GM18861 (cell line): Measurements from ENCODE around the gene PTRH2.
A peak's percentile ranks its signal among the peaks of the same experiment; 100 is the strongest.
"Not testable (repeated sequence)": the region's sequence is repeated elsewhere in the genome, so short reads cannot be mapped to it uniquely, and the experiment has no call there.

Experiments
- ATAC-seq: cut with Tn5 transposase; IDR thresholded peaks from one replicate; pipeline ENCODE4 v1.9.1; 2021; ENCODE audit not compliant: unreplicated experiment

The PTRH2 gene

GRCh38 chr17:59707149-59707970 is at the start of gene PTRH2, which contains the start of gene VMP1:
PTRH2 (minus strand) TSS chr17:59707430; CDS start chr17:59697978, 9,452 bp downstream.
VMP1 (plus strand) TSS chr17:59707654; CDS start chr17:59731447, 23,793 bp downstream.
- peak; percentile 92 for ATAC-seq

- ATAC-seq, result no peak
These were observed 49.1 kb upstream of the PTRH2 start for GRCh38 chr17:59756236-59756818.

GRCh38 chr17:59755069-59755468 is 47.8 kb upstream of the PTRH2 start:
- not testable (repeated sequence) for ATAC-seq

- no peak for ATAC-seq
These were observed 47.3 kb upstream of the PTRH2 start for GRCh38 chr17:59754552-59754951.

GRCh38 chr17:59753522-59754467 is 46.6 kb upstream of the PTRH2 start:
- no peak for ATAC-seq

- no peak for ATAC-seq
These were observed 45.7 kb upstream of the PTRH2 start for GRCh38 chr17:59752922-59753321.

GRCh38 chr17:59752446-59752845 is 45.2 kb upstream of the PTRH2 start:
- no peak for ATAC-seq

- no peak for ATAC-seq
These were observed 44.8 kb upstream of the PTRH2 start for GRCh38 chr17:59751955-59752413.

- ATAC-seq, result no peak
These were observed 41.4 kb upstream of the PTRH2 start for GRCh38 chr17:59748591-59748990.

GRCh38 chr17:59746849-59747445 is 39.7 kb upstream of the PTRH2 start:
- no peak for ATAC-seq

- ATAC-seq, result no peak
These were observed 37.8 kb upstream of the PTRH2 start for GRCh38 chr17:59745040-59745439.

- no peak for ATAC-seq
These were observed 36.6 kb upstream of the PTRH2 start for GRCh38 chr17:59743842-59744241.

GRCh38 chr17:59737324-59737723 is 30.1 kb upstream of the PTRH2 start:
- ATAC-seq, result no peak

- ATAC-seq, result no peak
These were observed 27.0 kb upstream of the PTRH2 start for GRCh38 chr17:59734226-59734625.

GRCh38 chr17:59733697-59734096 is 26.5 kb upstream of the PTRH2 start:
- no peak for ATAC-seq

GRCh38 chr17:59730268-59730834 is 23.1 kb upstream of the PTRH2 start:
- ATAC-seq, result no peak

- no peak for ATAC-seq
These were observed 20.7 kb upstream of the PTRH2 start for GRCh38 chr17:59727817-59728533.

- ATAC-seq, result no peak
These were observed 18.5 kb upstream of the PTRH2 start for GRCh38 chr17:59725691-59726090.

GRCh38 chr17:59723607-59724006 is 16.4 kb upstream of the PTRH2 start:
- no peak for ATAC-seq

- ATAC-seq, result no peak
These were observed 15.8 kb upstream of the PTRH2 start for GRCh38 chr17:59723041-59723440.
